GM12892 (cell line): ENCODE results near the gene SLC2A2.

ENCODE experiments used
- DNase-seq: peaks from one replicate; pipeline ENCODE4 v3.0.0; 2011; ENCODE audit not compliant: insufficient read length
- FAIRE-seq: peaks from 2 replicates; lab custom pipeline; 2011; peaks lifted over from hg19 to GRCh38; lab: Jason Lieb, UNC
- POLR2A ChIP-seq: IDR thresholded peaks from 2 replicates; pipeline ENCODE4 v1.6.1; 2011; ENCODE audit warnings: low read depth, low read length, control low read depth
- POLR2AphosphoS5 ChIP-seq: IDR thresholded peaks from 2 replicates; pipeline ENCODE4 v1.6.1; 2011; ENCODE audit warnings: low read depth, low read length, control low read depth
- TAF1 ChIP-seq: IDR thresholded peaks from 2 replicates; pipeline ENCODE4 v1.6.1; 2011; ENCODE audit warnings: low read depth, mild to moderate bottlenecking, control low read depth, low read length, borderline replicate concordance

SLC2A2 gene

DNA sequence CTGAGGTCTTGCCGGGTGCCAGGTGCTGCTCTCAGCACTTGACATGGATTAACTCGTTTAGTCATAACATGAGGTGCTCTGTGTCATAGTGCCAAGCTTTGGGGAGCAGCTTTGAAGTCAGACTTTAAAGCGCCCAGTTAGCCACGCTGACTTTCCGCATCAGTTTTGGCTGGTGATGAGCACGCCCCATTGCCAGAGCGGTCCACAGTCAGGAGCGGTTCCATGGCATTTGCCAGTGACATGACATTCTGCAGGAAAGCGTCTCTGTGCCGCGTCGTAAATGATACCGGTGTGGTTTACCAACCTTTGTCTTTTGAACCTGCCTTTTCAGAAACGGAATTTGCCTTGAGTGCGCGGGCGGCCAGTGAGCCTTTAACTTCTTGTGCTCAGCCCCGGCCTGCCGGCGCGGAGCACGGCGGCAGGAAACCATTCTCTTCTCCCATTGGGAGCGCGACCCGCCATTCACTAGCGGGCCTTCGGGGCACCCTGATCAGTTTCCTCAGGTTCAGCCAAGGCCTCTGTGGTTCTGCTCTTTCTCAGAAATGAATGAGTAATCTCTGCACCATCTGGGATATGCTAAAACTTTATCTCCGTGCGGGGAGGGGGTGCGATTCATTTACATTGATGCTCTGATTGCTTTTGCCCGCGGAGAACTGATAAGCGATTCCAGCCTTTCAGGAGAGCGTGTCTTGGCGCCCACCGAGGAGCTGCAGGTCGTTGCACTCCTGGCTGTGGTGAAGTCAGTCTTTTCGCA, 1.7 kb upstream of the SLC2A2 start:
- TF ChIP-seq POLR2AphosphoS5 (no peak), POLR2A (no peak), TAF1 (no peak)
- FAIRE-seq, result no peak

DNA sequence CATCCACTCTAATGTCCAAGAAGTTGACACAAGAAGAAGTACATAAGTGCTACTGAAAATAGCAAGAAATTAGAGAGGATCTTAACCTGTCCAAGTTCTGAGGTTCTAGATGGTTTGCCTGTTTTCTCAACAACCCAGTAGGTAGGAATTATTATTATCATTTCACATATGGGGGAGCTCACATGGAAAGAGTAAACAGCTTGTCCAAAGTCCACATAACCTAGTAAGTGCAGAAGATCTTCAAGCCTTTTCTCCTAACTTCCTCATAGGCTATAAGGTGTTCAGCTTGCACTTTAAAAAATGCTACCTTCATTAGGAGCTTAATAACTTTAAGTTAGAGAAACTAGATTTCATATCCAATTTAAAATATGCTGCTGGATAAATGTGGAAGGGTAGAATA, 3.0 kb downstream of the SLC2A2 start:
- TF ChIP-seq TAF1 (no peak), POLR2AphosphoS5 (no peak), POLR2A (no peak)
- DNase-seq (no peak), FAIRE-seq (no peak)

More for the DNA sequence above, 1.7 kb upstream of the SLC2A2 start:
- no peak for DNase-seq

DNA sequence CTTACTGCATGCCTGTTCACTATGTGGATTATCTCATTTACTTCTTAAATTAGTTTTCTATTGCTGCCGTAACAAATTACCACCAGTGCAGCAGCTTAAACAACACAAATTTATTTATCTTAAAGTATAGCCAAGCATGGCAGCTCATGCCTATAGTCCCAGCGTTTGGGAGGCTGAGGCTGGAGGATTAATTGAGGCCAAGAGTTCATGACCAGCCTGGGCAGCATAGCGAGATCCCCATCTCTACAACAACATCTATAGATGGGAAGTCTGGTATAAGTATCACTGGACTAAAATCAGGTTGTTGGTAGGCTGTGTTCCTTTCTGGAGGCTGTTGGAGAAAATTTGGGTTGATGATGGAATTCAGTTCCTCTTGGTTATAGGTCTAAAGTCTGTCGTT, 5.1 kb downstream of the SLC2A2 start:
- DNase-seq, result no peak
- no peak for TF ChIP-seq TAF1
- TF ChIP-seq POLR2A, result no peak
- TF ChIP-seq POLR2AphosphoS5, result no peak
- FAIRE-seq, result no peak

DNA sequence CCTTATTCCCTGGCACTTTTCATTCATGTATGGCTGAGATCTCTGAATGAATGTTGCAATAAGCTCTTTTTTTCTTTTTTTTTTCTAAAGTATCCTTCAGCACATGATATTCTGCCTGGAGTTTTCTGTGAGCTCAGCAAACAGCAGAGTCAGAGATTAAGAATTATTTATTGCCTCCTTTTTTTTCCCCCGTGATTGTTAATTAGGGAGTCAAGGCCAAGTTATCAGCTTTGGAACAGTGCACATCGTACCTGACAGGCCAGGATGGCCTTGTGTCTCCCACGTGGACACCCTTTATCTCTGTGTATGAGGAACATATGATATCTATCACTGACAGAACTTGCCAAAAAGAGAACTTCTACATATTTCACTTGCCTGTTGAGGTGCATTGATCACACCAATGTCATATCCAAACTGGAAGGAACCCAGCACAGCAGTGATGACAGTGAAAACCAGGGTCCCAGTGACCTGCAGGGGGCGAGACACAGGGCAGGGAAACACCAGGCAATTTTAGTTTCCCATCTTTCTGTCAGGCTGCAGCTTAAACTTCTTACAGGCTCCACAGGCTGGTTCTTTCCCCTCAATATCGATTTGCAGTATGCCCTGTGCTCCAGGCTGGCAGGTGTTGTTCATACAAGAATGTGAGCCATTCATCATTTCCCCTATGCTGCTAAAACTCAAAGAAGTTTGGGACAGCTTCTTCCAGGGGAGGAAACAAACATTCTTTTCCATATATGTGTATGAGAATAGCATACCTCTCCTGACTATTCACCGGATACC, 8.2 kb downstream of the SLC2A2 start:
- DNase-seq (no peak), FAIRE-seq (no peak)
- TF ChIP-seq TAF1 (no peak), POLR2AphosphoS5 (no peak), POLR2A (no peak)

DNA sequence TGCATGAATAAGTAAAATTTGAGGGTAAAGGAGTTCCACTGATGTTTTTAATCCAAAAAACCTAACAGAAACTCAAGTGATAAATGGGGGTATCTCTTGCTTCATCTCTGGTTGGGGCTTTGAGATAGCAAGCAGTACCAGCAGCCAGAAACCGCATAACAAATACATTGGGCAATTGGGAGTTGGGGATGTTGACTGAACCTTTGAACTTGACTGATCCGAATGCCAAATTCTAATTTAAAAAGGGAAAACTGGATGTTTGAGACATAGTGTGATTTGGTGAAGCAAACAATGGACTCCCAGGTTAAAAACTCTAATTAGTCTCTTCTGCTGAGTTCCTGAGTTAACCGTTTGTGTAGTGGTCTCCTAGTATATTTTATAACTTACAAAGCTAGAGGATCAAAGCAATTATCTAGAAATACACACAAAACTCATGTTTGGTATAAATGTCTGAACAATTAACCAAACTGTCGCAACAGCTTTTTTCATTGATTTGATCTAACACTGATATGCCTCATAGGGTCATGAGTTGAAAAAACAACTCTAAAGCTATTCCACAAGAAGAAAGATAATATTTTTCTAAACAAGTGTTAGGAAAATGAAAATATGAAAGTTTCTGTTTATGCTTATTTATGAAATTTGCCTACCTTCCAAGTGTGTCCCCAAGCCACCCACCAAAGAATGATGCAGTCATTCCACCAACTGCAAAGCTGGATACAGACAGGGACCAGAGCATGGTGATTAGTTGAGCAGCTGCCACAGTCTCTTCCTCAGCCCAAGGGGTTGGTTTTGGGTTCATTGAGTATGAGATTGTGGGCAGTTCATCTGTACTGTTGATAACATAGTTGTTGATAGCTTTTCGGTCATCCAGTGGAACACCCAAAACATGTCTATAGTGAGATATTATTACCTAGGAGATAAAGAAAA, 12.4 kb downstream of the SLC2A2 start:
- no peak for TF ChIP-seq POLR2A
- no peak for TF ChIP-seq TAF1
- TF ChIP-seq POLR2AphosphoS5, result no peak
- DNase-seq (no peak), FAIRE-seq (no peak)

DNA sequence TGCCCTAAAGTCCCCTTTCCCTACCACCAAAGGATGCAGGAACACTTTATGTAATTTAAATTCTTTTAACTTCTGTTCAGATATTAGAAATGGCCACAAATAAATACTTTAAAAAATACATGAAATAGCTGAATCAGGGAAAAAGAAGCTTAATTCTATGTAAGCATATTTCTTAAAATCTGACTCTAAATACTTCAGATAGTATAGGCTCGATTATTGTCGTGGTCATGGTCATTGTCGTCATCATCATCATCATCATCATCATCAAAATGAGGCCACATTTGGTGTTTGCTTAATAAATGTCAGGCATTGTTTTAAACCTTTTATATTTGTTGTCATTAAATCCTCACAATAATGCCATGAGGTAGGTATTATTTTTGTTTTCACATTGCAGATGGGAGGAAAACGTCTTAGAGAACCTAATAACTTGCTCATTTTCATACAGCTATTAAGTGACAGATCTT, 14.6 kb downstream of the SLC2A2 start:
- TF ChIP-seq TAF1 (no peak), POLR2AphosphoS5 (no peak), POLR2A (no peak)
- FAIRE-seq, result no peak
- DNase-seq, result no peak

DNA sequence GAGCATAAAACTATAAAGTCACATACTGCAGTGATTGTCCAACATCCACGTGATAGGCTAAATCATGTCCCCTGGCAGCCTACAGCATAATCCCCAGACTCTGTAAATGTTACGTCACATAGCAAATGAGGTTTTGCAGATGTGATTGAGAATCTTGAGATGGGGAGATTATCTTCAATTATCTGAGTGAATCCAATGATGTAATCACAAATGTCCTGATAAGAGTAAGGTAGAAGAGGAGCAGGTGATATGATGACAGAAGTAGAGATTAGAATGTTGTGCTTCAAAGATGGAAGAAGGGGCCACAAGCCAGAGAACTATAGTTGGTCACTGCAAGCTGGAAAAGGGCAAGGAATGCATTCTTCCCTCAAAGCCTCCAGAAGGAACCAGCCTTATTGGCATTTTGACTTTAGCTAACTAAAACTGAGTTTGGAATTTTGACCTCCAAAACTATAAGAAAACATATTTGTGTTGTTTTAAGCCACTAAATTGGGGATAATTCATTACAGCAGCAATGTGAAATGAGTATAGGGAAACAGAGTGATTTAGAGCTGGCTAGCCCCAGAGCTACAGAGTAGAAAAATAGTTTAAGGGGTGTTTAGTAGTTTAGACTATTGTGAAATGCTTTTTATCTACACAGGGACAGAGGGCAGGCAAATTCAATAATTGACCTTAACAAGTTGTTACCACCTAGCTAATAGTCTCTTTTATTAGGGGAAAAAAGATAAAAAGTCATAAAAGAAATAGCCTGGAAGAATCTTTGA, 15.2 kb downstream of the SLC2A2 start:
- DNase-seq, result no peak
- TF ChIP-seq POLR2A (no peak), POLR2AphosphoS5 (no peak)
- no peak for FAIRE-seq

DNA sequence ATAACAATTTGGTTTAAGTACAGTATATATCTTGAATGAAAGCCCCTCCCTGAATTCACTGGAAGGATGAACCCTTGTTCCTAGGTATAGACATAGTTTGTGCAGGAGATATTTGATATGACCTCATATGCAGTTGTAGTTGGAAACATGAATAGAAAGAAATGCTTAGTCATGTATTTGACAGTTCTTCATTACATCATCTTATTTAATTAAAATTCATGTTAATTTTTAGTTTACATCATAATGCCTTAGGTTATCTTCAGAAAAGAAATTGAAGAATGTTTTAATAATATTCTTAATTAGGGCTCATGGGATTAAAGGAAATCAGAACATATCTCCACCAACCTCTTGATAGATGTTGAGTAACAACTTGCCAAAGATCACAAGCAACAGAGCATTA, 19.2 kb downstream of the SLC2A2 start:
- DNase-seq (no peak), FAIRE-seq (no peak)
- no peak for TF ChIP-seq POLR2AphosphoS5
- TF ChIP-seq TAF1, result no peak
- no peak for TF ChIP-seq POLR2A

DNA sequence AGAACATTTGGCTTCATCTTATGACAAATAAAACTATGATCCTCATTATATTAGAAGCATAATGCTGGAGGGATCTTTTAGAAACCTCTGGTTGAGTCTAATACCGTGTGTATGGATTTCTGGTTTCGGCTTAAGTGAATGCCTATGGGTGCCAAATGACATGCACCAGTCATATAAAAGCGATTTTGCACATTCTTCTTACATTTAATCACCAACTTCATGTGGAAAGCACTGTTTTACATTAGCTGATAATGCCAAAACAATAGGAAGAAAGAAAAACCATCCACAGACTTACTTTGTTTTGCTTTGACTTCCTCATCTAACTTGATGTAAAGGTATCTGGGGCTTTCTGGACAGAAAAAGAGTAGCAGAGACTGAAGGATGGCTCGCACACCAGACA, 20.9 kb downstream of the SLC2A2 start:
- DNase-seq, result no peak
- TF ChIP-seq POLR2A (no peak), POLR2AphosphoS5 (no peak), TAF1 (no peak)
- FAIRE-seq, result no peak

DNA sequence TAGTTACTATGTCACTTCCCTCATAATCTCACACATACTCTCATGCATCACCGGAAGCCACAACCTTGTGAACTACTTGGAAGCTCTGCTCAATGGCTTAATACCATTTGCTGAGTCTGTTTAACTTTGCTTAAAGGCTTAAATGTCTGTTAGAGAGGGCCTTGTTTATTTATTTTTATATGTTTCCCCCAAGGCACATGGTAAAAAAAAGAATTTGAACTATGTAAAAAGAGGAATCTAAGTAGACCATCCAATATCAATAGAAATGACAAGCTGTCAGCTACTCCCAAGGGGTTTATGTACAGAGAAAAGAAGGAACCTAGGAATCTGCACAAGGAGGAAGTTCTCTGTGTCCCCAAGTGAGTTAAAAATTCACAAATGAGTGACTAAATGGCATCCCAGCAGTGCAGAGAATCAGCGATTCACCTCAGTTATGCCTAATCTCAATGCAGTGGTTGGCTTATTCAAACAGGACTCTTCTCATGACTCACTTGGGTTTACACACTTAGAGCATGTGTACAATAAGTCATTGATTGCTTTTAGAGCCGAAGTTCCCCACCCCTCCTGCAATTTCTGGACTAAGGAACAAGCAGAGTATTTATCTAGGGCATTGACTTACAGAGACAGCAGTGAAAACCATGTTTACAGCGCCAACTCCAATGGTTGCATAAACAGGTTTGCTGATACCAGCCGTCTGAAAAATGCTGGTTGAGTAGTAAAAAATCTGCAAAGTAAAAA, 24.4 kb downstream of the SLC2A2 start:
- FAIRE-seq (no peak), DNase-seq (no peak)
- TF ChIP-seq TAF1 (no peak), POLR2AphosphoS5 (no peak), POLR2A (no peak)
